NCI-H1436 (cell line): ENCODE measurements around the gene CPA2.

Experiments used
- DNase-seq: peaks from one replicate; lab custom pipeline; 2025; lab: John Stamatoyannopoulos, UW

Gene CPA2

DNA sequence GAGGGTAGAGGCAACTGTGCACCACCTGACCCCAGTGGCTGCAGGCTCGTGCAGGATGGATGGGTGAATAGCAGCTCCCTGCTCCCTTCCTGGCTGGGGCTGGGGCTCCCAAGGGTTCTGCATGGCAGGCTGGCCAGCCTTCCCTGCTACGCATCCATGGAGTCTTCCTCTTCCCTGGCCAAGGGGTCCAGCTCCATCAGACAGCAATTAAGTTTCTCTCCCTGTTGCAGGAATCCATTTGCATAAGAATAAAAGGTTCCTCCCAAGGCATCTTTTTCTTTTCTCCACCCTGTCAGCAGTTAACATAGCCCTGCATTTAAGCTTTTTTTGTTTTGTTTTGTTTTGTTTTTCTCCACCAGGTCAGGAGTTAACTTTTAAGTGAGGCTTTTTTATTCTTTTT is 10.0 kb upstream of the CPA2 start:
- no peak for DNase-seq

DNA sequence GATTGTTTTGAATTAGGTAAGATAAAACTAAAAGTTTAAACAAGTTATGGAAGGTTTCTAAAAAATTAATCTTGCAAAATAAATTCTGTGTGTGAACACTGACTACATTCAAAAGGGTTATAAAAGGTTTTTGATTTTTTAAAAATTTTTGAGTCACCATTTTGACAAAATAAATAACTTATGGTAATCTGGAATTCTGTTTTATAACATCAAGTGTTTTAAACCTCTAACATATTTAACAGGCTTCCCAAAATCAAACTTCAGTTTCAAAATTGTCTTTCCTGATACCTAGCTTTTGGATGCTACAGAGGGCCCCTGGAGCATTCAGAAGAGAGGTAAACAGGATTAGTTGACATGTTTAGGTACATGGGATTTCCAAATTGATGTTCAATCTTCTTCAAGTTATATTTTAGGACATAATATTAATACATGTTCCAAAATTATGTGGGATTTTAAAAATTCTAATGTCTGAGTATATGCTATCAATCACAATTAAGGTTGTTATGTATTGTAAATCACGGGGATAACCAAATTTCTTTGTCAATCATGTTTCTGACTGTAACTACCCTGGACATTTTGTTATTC is 8.1 kb upstream of the CPA2 start:
- DNase-seq: no peak

DNA sequence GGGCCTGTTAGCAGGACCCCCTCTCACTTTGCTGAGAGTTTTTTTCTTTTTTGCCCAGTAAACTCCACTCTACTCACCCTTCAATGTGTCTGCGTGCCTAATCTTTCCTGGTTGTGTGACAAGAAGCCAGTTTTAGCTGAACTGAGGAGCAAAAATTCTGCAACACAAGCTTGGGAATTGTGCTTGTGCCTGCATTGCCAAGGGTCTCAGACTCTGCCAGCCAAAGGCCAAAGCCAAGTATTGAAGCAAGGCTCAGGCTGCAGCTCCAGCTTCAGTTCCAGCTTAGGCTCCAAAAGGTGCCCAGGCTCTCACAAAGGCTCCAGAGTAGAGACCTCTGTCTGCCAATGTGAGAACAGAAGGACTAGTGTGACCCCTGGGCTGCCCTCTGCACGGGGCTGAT is 4.2 kb upstream of the CPA2 start:
- DNase-seq: no peak

DNA sequence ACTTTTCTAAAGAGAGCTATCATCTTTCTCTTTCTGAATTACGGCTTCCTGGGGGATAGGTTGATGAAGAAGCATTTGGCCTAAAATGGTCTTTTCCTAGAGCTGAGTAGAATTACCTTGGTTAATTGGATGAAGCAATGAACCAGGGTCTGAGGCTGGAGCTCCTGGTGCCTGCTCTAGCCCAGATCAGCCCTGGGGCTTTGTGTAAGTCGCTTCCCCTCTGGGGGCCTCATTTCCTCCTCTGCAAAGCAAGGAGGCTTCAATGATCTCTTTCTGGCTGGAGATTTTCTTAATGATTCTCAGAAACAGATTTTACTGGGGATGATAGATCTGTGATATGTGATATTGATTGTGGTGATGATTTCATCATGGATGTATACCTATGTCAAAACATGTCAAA is 3.5 kb upstream of the CPA2 start:
- peak; percentile 10 for DNase-seq

DNA sequence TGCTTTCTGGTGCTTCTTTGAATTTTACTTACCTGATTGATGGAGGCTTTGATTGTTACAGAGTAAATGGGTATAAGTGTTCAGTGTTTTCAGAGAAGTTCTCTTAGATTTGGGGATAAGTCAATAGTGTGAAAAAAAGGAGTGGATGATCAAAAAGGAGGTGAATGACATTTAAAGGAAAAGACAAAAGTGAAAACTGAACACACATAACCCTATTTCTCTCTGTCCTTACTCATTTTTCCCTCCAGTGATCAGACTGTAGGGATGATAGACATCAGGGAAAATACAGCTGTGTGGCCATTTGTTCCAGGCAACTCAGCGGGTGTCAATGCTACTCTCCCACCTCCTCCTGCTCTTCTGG is 278 bp downstream of the CPA2 start:
- DNase-seq: no peak

DNA sequence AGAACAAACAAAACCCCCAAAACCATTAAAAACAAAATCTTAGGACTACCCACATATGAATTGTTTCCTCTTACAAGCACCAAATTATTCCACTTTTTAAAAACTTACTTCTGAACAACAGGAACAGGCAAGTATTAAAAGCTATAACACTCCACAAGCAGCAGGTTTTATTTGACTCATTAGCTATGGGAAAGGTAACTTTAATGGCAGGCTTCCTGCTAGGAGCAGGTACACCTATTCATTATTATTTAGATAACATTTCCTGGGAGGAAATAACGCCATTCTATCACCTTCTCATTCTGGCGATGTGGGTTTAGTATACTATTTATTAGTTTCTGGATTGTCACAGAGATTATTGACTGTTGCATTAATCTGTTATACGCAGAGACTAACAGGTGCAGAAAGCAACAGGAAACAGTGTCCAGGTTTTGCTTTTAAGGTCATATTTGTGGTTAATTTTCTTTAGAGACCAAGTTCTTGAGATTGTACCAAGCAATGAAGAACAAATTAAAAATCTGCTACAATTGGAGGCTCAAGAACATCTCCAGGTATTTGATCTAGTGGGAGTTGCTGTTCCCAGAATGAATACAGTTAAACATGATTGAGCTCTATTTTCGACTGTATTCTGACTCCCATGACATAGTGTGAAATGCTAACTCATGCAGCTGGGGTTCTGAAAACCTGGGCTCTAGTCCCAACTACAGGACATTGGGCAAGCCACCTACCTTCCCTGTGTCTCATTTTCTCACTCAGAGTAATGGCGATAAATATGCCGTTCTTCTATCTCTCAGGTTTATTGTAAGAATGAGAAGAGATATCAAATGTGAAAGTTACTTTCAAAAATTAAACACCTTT is 2.0 kb downstream of the CPA2 start:
- DNase-seq: no peak

DNA sequence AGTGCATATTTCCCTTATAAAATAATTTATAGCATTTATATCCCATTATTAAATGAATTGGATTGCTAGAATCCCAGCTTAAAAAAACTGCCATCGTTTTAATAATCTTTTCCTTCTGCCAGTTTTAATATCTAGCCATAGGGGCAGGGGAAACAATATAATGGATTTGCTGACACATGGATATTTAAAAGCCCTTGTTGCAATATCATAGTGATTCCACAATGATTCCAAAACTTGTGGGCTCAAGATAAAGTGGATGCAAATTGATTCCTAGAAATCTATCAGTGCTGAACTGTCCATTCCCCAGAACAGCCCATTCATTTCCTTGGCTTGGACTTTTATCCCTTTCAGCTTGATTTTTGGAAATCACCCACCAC is 2.6 kb downstream of the CPA2 start:
- DNase-seq: no peak

DNA sequence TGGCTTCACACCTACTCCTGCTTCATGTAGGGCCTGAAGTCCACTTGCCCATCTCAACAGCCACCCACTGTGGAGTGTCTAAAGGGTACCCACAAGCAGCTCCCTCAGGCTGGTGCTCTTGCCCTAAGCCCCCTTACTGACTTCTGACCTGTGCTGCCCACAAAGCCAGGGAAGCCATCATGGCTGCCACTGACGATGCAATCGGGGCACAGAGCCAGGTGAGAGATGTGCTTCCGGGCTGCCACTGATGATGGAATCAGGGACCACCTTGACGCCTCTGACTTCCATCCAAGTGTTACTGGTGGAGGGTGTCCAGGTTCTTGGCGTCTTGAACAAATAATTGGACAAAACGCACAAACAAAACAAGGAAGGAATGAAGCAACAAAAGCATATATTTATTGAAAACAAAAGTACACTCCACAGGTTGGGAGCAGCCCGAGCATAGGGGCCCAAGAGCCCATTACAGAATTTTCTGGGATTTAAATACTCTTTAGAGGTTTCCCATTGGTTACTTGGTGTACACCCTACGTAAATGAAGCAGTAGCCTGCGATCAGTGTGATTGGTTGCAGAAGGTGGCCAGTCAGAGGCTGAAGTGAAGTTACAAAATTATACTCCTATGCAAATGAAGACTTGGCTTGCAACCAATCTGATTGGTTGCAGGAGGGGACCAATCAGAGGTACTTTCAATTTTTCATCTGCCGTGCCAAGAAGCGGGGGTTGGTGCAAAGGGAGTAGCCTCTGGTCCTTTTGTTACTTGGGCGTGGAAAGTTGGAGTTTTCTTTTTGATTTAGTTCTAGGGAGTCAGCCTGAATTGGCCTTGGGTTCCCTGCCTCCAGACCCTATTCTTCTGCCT is 4.5 kb downstream of the CPA2 start:
- peak; percentile 66 for DNase-seq

DNA sequence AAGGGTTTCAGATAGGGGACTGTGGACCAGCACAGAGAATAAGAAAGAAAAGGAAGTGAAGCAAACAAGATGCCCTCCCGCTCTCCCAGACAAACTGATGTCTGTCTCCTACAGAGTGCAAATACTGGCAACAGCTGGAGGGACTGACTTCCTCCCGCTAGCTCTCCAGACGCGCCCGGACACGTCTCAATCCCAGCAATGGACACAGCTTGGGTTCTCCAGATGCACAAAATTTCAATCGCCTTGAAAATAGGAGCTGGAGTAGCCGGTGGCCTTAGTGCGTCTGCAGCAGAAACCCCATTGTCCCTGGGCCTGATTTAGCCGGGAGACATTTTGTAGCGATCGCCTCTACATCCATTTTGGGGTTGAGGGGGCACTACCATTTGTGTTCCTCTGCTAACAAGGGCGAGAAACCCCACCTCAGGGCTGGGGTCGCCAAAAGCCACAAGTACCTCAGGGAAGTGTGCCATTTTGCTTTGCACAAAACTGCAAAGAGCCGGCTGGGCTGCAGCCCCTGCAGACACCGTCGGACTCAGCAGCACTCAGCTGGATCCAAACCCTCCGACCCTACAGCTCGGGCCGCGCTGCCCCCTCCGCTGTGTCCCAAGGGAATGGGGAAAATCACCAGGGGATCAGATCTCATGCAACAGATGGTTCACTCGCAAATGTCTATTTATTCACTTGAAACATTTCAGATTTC is 5.9 kb downstream of the CPA2 start:
- DNase-seq: peak; percentile 45

DNA sequence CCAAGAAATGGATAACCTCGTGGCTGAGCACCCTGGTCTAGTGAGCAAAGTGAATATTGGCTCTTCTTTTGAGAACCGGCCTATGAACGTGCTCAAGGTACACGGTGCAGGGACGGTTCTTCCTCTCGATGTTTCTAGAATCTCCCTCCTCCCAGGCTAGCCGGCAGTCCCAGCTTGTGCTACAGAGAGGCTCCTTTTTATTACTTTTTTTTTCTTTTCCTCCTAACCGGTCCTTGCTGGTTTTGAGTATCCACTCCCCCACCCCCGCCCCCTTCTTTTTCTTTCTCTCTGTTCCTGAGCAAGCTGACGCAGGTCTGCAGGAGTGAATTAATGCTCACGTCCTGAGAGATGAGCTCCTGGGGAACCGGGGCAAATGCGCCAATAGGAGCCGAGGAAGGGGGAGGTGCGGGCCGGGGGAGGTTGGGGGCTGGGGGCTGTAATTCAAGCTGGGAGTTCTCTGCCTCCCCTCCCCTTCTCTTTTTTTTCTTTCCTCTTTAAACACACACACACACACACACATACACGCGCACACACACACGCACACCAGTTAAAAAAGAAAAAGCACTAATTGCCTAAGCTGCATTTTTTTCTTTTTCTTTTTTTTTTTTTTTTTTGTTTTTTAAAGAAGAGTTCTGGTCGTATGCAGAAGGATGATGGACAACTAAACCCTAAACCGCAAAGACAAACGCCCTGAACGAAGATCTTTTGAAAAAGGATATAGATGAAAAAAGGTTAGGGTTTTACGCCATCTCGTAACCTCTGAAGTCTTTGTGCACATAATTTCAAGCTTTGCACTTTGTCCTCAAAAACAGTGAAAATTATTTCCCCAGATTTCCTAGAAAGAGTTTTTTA is 6.6 kb downstream of the CPA2 start:
- peak; percentile 96 for DNase-seq

DNA sequence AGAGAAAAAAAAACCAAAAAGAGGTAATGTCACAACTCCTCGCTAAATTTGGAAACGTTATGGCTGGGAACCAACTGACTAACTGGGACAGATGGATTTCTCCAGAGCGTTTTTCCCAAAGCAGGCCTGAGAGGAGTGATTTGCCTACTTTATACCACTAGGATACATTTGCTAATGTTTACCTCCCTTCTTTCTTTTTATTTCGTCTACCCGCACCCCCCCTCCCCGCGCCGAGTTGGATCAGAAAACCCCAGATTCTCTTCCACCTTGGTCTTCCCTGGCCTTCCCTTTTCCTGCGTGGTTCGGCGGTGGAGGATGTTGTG is 7.2 kb downstream of the CPA2 start:
- peak; percentile 6 for DNase-seq

DNA sequence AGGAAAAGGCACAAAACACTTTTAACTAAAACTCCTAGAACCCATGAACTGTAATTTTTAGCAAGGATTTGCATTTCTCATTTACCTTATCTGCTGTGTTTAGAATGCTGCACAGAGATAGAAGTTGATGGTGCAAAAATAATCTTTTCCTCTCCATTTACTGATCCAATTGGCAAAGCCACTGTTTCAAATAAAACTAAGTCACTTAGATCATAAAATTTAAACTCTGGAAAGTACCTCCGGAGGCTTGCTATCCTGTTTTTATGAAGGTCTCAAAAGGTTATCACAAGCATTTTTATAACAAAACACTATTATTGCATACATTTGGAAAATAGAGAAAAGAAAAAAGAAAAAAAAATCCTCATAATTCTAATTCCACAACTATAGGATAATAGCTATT is 7.6 kb downstream of the CPA2 start:
- DNase-seq: no peak

DNA sequence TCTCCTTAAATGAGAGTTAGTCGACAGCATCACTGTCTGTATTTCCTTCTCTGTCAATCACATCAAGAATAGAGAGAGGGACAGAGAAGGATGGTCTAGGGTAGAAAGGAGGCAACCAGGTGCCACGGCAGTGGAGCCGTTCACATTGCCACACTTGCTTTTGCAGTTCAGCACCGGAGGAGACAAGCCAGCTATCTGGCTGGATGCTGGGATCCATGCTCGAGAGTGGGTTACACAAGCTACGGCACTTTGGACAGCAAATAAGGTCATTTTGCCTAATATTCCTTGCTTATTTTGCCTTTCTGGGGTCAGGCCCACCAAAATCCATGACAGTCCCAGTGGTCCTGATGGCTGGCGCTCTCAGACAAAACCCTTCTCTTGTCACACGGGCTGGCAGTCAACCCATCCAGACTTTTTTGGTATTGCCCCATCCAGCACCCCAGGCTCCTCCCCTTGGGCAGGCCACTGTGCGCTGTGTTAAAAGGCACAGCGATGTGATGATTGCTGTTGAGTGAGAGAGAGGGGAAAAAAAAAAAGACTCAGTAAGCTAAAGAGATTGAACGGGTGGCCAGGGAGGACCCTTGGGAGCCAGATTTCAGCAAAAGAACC is 8.4 kb downstream of the CPA2 start:
- DNase-seq: peak; percentile 82

DNA sequence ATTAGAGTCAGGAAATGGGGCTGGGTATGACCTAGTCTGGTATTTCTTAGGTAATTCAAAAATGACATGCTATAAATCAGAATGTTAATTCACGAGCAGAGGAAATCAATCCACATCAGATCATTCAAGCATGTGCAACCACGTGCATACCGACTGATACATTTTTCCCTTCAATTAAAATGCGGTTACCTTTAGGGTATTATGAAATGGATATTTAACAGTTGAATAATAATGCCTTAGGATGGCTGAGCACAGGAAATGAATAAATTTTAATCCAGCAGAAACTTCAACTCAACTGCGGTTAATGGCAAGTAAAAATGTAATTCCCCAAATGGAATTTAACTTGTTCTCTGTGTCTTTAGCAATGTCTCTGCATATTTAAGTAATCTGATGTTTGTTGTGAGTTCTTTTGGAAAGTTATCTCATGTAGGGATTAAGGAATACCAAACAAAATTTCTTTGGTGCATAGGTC is 9.2 kb downstream of the CPA2 start:
- DNase-seq: peak; percentile 24

DNA sequence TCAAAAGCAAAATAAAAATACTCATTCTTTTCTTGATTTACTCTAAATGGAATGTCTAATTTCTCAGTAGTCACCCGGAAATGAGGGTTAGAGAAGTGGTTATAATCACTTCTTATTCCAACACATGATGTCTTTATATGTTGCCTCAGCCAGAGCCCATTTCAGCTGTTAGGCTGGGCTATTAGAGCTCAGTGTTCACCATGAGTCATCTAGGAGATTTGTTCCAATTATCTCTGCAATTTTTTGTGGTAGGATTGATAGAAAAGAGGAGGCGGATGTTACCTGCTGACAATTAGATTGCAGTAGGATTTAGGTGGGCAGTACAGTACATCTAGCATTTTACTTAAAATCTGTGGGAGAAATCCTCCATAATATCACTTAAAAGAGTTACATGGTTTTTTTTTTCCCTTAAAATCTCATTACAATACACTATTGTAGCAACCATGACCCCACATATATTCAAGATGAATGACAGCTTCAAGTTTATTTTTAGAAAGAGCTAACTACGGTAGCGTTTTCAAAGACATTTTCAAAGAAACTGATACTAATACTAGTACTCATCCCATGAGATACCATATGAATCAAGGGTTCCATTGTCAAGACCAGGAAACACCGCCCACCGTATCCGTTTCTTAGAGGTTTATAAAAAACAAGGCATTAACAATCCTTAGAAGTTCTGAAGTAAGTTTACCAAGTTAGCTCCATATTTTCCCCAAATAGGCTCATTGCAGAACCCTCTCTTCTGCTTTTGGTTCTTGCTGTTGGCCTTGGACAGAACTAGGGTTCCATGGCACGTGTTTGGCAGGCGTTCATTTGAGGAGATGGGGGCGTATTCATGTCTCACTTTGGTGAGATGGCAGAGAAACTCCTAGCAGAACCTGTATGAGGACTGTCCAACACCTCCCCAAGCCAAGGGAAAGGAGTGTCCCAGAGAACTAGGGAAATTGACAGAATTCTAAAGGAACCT is 10.4 kb downstream of the CPA2 start:
- DNase-seq: peak; percentile 55

DNA sequence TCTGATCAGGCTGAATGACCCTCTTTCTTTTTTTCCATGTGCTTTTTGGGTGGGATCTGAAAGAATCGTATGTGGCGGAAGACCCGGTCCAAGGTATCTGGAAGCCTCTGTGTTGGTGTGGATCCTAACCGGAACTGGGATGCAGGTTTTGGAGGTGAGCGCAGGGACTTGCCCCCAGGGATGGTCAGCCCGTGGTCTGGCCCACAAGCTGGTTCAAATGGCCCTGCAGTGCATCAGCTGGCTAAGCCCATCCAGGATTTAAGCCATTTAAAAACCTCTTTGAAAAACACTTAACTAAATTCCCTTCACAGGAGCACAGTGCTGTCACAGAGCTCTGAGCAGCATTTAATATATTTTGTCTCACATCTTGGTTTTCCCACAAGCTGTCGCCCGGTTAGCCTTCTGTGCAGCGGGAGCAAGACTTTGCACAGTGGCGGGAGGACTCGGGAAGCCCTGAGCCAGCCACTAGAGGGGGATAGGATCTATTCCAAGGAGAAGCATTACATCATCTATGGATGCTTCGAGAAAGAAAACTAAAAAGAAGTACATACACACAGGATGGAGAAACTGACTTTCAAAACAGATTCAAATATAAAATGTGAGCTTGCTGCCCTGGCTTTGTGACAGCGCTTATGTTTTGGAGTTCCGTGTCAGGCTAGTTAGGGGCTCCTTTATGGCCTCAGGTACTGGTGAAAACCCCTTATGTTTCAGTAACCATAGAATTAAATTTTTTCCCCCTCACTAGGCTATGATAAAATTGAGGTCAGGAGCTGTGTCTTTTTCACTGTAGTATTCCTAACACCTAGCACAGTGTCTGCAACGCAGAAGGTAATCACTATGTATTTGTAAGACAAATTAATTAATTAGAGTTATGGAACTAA is 11.3 kb downstream of the CPA2 start:
- DNase-seq: peak; percentile 14

DNA sequence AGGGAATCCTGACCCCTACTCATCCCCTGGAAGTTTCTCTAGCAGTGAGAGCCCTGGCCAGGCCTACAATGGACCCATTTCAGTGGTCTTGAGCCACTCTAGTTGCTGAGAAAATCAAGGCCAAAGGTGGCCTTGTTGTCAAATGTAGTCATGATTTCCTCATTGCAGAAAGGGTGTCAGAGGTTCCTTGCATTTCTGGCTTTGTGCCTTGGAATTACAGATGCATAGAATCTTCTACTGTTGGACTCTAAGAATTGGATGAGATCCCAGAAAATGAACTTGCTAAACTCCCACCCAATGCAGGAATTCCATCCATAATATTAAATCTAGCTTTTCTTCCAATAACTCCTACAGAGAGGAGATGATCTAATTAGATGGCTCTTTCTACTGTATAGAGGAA is 12.2 kb downstream of the CPA2 start:
- DNase-seq: no peak

DNA sequence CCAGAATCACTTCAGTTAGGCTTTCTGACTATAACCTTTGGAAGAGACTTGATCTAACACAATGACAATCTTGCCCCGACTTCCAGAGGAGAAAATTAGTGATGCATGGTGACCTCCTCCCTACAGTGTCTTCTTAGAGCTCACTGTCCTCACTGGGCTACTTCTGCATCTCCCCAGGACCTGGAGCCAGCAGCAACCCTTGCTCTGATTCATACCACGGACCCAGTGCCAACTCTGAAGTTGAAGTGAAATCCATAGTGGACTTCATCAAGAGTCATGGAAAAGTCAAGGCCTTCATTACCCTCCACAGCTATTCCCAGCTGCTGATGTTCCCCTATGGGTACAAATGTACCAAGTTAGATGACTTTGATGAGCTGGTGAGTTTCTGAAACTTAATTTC is 12.6 kb downstream of the CPA2 start:
- DNase-seq: no peak

DNA sequence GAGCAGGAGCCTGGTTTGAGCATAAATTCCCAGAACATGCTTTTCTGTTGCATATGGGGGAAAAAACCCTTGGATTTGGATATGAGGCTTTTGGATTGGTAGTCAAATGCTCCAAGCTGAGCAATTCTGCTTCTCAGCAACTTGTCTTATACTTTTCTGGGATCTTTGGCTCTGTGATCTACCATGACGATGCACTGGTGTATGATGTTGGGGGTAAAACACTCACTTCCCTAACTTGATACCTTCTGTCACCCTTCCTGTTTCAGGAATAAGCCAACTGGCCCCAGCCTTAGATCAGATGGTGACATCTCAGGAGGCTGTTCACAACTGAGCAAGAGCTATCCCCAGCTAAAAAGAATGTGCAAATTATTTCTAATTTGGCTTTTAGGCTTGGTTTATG is 13.2 kb downstream of the CPA2 start:
- no peak for DNase-seq
